HG03439 (cell line): Measurements from ENCODE around the gene GORASP2.
A peak's percentile ranks its signal among the peaks of the same experiment; 100 is the strongest.
"Not testable (repeated sequence)": the region's sequence is repeated elsewhere in the genome, so short reads cannot be mapped to it uniquely, and the experiment has no call there.

Experiments
- ATAC-seq: cut with Tn5 transposase; IDR thresholded peaks from one replicate; pipeline ENCODE4 v1.9.1; 2021; ENCODE audit warnings: mild to moderate bottlenecking, moderate library complexity; ENCODE audit not compliant: unreplicated experiment

Gene GORASP2

DNA sequence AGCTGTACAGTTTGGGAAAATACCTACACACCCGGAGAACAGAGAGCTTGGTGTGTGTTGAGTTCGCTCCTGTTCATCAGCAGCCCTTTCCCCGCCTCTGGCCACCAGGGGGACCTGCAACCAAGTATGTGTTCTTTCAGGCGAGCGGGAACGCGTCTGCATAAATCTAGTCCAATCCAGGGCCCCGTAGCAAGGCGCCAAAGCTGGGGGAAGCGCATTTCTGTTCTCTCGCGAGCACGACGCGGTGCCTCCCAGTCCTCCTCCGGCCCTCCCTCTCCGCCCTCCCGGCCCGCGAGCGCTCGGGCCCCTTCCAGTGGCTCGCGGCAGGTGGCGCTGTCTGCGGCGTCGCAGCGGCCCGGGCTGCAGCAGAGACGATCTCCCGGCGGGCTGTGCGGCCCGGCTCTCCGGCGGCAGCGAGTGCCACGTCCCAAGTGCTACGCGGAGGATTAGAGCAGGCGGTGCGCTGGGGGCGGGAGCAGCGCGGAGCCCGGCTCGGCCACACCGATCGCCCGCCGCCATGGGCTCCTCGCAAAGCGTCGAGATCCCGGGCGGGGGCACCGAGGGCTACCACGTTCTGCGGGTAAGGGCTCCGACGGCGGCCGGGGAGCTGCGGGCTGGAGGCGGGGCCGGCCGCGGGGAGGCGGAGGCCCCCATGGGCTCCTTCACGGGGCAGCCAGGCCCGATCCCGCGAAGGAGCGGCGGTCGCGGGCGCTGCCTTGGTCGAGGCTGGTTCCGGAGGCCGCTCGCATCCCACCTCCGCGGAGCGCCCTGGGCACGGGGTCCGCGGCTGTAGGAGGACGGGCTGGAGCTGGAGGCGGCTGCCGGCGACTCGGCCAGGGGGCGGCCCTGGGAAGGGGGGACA is at the start of gene GORASP2:
Gene GORASP2, plus strand, starts transcription at position 430 of the 862 bp plus-strand sequence. Its CDS starts 88 bp downstream, at position 518.
- peak; percentile 95 for ATAC-seq

DNA sequence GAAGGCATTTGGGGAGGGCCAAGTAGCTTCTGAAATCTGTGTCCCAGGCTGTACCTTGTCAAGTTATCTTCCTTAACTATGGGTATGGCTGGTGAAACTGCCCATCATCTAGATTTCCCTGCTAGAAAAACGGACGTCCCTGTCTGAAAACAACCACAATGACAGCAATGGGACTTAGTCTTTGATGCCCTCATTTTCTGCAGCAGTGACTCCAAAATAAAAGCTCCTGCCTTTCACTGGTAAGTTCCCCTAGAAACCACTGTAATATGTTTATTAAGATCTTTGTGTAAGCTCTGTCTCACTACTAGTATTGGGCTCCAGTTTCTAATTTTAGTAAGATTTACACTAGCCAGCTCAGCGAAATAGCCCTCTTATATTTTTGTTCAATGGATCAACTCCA is 47.2 kb upstream of the GORASP2 start:
- ATAC-seq = no peak

- ATAC-seq = no peak
These were observed 46.3 kb upstream of the GORASP2 start for GRCh38 chr2:170882758-170883157.

DNA sequence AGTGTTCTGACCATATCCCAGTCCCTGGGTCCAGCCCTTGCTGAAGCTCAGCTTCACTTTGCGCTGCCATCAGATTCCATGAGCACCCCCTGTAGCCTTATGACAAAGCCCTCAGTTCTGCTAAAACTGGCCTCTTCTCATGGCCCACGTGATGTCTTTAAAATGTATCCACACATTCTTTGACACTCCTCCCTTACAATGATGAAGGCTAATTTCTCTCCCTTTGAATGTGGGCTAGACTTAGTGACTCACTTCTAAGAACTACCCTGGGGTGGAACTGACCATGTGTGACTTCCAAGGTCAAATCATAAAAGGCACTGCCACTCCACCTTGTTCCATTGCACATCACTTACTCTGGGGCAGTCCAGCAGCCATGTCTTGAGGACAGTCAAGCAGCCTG is 45.4 kb upstream of the GORASP2 start:
- no peak for ATAC-seq

- no peak for ATAC-seq
These were observed 43.8 kb upstream of the GORASP2 start for GRCh38 chr2:170885130-170885791.

GRCh38 chr2:170886386-170886785 is 42.7 kb upstream of the GORASP2 start:
- no peak for ATAC-seq

DNA sequence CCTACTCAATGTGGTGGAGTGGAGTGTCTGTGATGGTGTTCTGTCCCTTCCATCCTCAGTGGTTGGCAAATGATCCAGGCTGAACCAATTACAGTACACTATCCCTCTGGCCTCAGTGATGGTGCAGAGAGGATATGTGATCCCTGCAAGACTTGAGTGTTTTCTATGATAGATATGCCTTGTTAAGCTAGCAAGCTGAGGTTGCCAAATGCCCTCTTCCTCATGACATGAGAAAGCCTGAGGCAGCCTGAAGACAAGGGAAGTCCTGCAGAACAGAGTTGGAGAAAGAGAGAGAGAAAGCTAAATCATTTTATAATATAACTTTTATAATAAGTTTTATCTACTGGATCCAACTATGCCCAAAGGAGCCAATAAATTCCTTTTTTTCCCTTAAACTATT is 41.6 kb upstream of the GORASP2 start:
- ATAC-seq = no peak

DNA sequence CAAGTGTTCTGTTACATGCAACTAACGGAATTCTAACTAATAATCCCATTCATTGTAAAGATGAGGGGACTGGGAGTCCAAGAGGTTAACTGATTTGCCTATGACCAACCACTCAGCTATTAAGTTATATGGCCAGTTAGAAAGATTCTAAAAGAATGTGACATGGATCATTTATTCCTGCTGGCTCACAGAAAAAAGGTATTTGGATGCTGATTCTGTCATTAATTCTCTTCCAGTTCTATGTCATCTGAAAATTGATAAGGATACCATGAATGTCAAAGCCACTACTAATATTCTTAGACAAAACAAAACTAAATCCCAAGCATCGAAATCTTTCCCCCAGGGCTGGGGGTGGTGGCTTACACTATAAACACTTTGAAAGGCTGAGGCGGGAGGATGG is 41.2 kb upstream of the GORASP2 start:
- ATAC-seq = no peak

DNA sequence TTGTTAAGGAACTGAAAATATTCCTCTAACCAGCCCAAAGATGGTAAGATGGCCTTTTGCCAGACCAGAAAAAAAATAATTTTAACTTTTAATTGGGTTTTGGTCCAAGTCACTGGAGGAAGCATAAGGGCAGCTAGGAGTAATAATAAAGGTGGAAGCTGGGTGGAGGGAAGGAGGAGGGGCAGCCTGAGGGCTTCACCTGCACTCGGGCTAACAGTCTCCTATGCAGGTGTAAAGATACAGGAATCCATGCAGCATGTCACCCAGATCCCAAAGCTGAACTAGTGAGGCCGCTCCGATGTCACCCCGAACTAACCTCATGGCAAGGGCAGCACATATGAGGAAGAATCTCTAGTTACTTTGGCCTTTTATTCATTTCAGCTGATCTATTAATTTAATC is 37.2 kb upstream of the GORASP2 start:
- ATAC-seq = no peak

GRCh38 chr2:170892391-170892951 is 36.6 kb upstream of the GORASP2 start:
- ATAC-seq = no peak

DNA sequence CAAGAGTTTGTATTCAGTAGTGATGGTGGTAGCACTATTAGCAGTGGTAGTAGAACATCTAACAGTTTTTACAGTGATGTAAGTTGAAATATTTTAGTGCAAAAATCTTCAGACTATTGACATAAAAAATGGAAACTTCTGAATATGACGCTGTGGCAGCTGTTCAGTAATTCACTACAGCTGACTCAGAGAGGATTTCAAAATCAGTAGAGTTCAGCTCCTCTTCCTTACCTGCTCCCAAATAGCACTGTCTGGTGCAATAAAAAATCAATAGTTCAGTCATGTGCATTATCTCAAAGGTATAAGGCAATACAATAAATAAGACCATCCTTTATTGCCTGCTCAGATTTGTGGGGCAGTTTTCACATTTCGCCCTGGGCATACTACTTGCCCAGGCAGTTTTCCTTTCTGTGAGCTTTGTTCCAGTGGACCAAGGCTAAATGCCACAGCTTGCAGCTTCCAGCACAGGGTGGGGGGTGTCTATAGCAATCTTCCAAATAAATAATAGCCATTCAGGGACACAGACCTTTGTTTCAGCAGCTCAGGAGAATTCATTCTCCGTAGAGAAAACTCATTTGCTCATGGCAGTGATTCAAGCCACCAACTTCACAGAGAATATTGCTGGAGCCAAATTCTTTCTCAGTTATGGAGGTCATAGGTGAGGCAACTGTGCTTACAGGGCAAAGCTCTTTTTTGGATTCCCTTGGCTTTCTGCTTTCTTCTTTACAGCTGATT is 33.9 kb upstream of the GORASP2 start:
- no peak for ATAC-seq

DNA sequence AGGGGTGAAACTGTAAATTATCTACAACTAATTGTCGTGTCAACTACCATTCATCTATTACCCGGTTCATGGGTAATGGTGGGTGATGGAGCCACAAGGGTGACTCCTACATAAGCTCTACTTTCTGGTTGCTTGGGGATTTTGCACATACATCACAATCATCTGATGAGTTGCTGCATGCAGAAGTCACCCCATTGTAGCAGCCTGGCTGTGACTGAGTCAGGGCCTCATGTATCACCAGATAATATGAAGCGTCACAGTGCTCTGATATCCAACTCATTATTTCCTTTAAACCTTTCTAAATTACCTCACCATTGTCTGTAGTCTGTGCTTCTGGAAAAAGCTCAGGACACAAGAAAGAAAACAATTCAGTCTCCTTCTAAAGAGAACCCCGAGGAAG is 32.4 kb upstream of the GORASP2 start:
- no peak for ATAC-seq

DNA sequence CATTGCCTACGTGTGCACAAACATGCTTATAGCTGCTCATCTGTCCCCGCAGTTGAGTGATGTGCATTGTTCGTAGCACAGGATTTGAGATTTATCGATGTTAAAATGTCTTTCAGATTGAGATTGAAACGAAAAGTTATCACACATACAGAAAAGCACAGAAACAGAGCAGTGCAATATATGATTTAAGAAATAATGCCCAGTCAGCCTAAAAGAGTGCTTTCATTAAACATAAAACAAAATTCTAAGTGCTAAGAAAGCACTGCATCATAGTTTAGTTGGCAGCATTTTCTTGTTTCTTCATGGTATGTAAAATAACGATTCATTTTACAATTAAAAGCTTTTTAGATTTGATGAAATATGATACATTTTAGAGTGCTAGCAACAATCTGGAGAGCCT is 31.9 kb upstream of the GORASP2 start:
- ATAC-seq = no peak

DNA sequence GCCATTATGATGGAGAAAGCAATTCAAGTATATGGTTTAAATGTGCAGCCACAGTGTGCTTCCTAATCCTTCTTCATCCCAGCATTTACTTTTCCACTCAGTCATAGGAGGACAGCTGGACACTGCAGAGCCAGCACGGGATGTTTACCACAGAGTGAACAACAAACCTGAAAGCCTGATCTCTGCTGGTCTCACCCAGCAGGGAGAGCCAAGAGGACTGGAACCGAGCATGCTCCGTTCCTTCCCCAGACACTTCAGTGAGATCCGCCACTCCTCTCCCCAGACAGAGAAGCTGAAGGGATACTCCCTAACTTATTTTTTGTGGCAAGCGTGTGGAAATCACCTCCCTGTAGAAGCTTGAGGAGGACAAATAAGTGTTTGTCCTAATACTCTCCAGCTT is 23.2 kb upstream of the GORASP2 start:
- ATAC-seq = no peak

- ATAC-seq = no peak
These were observed 17.7 kb upstream of the GORASP2 start for GRCh38 chr2:170911314-170911889.

DNA sequence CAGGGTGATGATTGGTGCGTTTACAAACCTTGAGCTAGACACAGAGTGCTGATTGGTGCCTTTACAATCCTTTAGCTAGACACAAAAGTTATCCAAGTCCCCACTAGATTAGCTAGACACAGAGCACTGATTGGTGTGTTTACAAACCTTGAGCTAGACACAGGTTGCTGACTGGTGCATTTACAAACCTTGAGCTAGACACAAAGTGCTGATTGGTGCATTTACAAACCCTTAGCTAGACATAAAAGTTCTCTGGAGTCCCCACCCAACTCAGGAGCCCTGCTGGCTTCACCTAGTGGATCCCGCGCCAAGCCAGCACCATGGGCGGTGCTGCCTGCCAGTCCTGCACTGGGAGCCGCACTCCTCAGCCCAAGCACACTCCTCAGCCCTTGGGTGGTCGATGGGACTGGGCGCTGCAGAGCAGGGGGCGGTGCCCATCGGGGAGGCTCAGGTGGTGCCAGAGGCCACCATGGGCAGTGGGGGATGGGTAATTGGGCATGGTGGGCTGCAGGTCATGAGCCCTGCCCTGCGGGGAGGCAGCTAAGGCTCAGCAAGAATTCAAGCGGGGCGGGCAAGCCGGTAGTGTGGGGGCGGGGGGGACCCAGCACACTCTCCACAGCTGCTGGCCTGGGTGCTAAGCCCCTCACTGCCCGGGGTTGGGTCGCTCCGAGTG is 13.9 kb upstream of the GORASP2 start:
- ATAC-seq = not testable (repeated sequence)

DNA sequence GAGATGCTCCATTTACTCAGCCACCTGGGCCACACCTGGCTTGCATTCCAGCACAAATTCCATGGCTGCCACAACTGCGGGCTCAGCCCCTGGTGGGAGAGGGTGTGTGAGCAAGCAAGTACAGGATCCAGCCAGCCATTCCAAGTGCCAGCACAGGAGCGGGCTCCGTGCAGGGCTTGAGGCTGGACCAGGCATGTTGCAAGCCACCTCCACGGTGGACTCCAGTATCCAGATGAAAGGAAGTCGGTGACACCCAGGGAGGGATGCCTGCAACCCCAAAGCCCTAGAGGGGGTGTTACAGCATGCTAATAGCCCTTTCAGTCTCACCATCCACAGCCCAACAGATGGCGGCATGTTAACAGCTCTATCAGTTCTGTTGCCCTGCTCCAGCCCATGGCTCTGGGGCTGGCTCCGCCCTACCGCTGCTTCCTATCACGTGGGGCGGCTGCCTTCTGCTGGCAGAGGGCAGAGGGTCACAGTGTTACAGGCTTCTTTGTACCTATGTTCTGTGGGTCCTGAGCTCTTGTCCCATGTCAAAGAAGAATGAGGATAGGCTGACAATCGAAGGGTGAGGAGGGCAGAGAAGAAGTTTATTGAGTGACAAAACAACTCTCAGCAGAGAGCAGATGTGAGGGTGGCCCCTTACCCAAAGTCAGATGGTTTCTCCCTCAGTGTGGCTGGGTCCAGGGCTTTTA is 11.7 kb upstream of the GORASP2 start:
- ATAC-seq = no peak

GRCh38 chr2:170917957-170918356 is 11.1 kb upstream of the GORASP2 start:
- ATAC-seq = no peak

- not testable (repeated sequence) for ATAC-seq
These were observed 7.2 kb upstream of the GORASP2 start for GRCh38 chr2:170921873-170922272.
